Measurements from ENCODE around the gene CREBZF.

CREBZF gene

GRCh38 chr11:85643191-85643614 lies 21.7 kb downstream of the CREBZF start:
- no peak overlapping the region for H3K4me3 ChIP-seq (ENCODE audit: low read depth, low read length)
- no peak for DNase-seq (ENCODE audit: low read depth)
- TF ChIP-seq, protein P1, sequence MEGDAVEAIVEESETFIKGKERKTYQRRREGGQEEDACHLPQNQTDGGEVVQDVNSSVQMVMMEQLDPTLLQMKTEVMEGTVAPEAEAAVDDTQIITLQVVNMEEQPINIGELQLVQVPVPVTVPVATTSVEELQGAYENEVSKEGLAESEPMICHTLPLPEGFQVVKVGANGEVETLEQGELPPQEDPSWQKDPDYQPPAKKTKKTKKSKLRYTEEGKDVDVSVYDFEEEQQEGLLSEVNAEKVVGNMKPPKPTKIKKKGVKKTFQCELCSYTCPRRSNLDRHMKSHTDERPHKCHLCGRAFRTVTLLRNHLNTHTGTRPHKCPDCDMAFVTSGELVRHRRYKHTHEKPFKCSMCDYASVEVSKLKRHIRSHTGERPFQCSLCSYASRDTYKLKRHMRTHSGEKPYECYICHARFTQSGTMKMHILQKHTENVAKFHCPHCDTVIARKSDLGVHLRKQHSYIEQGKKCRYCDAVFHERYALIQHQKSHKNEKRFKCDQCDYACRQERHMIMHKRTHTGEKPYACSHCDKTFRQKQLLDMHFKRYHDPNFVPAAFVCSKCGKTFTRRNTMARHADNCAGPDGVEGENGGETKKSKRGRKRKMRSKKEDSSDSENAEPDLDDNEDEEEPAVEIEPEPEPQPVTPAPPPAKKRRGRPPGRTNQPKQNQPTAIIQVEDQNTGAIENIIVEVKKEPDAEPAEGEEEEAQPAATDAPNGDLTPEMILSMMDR (IDR thresholded peaks at IDR 0.05; ENCODE audit: control insufficient read depth, extremely low read depth, insufficient read depth) = no peak

DNA sequence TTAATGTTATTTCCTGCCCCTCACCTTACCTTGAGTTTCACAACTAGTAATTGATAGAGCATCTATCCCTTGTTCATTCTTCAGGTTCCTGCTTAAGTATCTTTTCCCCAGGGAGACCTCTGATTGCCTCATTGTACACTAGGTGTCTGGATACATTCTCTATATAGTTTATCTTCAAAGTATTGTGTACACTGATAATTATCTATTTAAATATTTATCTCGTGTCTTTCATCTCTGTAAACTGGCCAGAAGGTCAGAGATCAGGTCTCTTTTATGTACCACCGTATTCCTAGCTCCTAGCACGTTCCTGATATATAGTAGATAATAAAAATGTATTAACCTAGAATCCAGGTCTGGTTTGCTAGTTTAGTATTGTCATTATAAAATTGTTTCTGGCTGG lies 30.2 kb downstream of the CREBZF start:
- TF ChIP-seq, protein P1 (IDR thresholded peaks at IDR 0.05; ENCODE audit: control insufficient read depth, extremely low read depth, insufficient read depth) = no peak
- H3K4me3 ChIP-seq (ENCODE audit: low read depth, low read length) = no peak overlapping the region
- no peak for DNase-seq (ENCODE audit: low read depth)

GRCh38 chr11:85628771-85629341 lies 36.1 kb downstream of the CREBZF start:
- H3K4me3 ChIP-seq (ENCODE audit: low read depth, low read length) = peak overlapping the region; percentile 68
- TF ChIP-seq, protein P1 (IDR thresholded peaks at IDR 0.05; ENCODE audit: control insufficient read depth, extremely low read depth, insufficient read depth) = no peak
- DNase-seq (ENCODE audit: low read depth) = no peak

GRCh38 chr11:85627998-85628770 lies 36.7 kb downstream of the CREBZF start, which contains the start of gene TMEM126B:
TMEM126B (plus strand) TSS chr11:85628593; CDS start chr11:85628608, 15 bp downstream.
- peak; percentile 90 for DNase-seq (ENCODE audit: low read depth)
- TF ChIP-seq, protein P1 (IDR thresholded peaks at IDR 0.05; ENCODE audit: control insufficient read depth, extremely low read depth, insufficient read depth) = no peak
- peak within 1 kb of the TSS; percentile 68 for H3K4me3 ChIP-seq (ENCODE audit: low read depth, low read length)

GRCh38 chr11:85627332-85627997 lies 37.5 kb downstream of the CREBZF start, which contains the start of gene DLG2:
DLG2 (minus strand) TSS chr11:85627344.
- H3K4me3 ChIP-seq (ENCODE audit: low read depth, low read length) = peak within 1 kb of the TSS; percentile 68
- TF ChIP-seq, protein P1 (IDR thresholded peaks at IDR 0.05; ENCODE audit: control insufficient read depth, extremely low read depth, insufficient read depth) = no peak
- no peak for DNase-seq (ENCODE audit: low read depth)

GRCh38 chr11:85626496-85626895 lies 38.4 kb downstream of the CREBZF start:
- TF ChIP-seq, protein P1 (IDR thresholded peaks at IDR 0.05; ENCODE audit: control insufficient read depth, extremely low read depth, insufficient read depth) = no peak
- DNase-seq (ENCODE audit: low read depth) = no peak
- H3K4me3 ChIP-seq (ENCODE audit: low read depth, low read length) = peak overlapping the region; percentile 68; the same call in 1 of the 2 replicates

All from LNCaP clone FGC (cell line).